Lower lobe of right lung (tissue), 2 donors: Measurements from ENCODE around the gene RAB40A. TPM values are rescaled to one million over a fixed set of nuclear protein-coding genes. Genes with fewer than 3 reads are reported as not detected.
"Not testable (repeated sequence)": the region's sequence is repeated elsewhere in the genome, so short reads cannot be mapped to it uniquely, and the experiment has no call there.

Experiments used
- ATAC-seq, 2 donors: fragments of 200-7000 bp; cut with Tn5 transposase; one replicate each; pipeline ENCODE4 v1.9.1; 2020 to 2022; ENCODE audit warnings: mild to moderate bottlenecking in 2 of 2, moderate library complexity in 2 of 2
- DNase-seq: peaks from one replicate; pipeline ENCODE4 v3.0.0-alpha.2; 2020
- H3K27ac ChIP-seq: fragments of 200-600 bp; one replicate; pipeline ENCODE4 v1.8.0; 2022
- H3K27me3 ChIP-seq: fragments of 200-600 bp; one replicate; pipeline ENCODE4 v1.8.0; 2022; ENCODE audit warnings: low read depth
- H3K36me3 ChIP-seq: fragments of 200-600 bp; one replicate; pipeline ENCODE4 v1.8.0; 2022; ENCODE audit warnings: mild to moderate bottlenecking
- H3K4me1 ChIP-seq: fragments of 200-600 bp; one replicate; pipeline ENCODE4 v1.8.0; 2022
- H3K4me3 ChIP-seq: fragments of 200-600 bp; one replicate; pipeline ENCODE4 v1.8.0; 2022; ENCODE audit warnings: mild to moderate bottlenecking
- H3K9me3 ChIP-seq: fragments of 200-600 bp; one replicate; pipeline ENCODE4 v1.8.0; 2022
- intact Hi-C: fragments of 100-400 bp; cut with DNase I; formaldehyde crosslinking; loops from one replicate; pipeline ENCODE4 v1.11.0; 2022
- total RNA-seq: library from RNA; stranded (reverse); fragmentation: NEBNext Ultra II Directional; extraction: Animal tissue kit (Norgen Biotek cat#: 25700); gene quantifications from one replicate; pipeline ENCODE4 v1.2.1, GENCODE V29; 2021
- TF ChIP-seq, protein P1 (sequence below): fragments of 200-600 bp; IDR thresholded peaks from one replicate; pipeline ENCODE4 v1.8.0; 2022; ENCODE audit warnings: antibody characterized with exemption, mild to moderate bottlenecking
- donor health status: DM: no; HTN: yes; CAD: no; lungs with severe emphysema.

Gene RAB40A
- total RNA-seq, 1 donor from 2014 or later = 0.53 TPM

DNA sequence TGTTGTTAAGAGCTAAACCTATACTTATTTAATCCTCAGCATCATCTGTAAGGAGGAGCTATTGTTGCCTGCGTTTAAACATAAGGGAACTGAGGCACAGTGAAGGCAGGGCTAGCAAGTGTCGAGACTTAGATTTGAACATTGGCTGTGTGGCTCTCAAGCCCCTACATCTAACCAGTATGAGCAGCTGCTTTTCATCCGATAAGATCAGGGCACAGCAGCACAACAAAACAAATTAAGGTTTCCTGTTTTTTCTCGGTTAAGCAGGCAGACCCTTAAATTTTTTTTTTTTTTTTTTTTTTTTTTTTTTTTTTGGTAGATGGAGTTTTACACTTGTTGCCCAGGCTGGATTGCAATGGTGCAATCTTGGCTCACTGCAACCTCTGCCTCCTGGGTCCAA is 35.6 kb downstream of the RAB40A start:
- Histone ChIP-seq H3K36me3 (no peaks in the 10 kb centered on the region), H3K4me3 (no peak overlapping the region), H3K9me3 (no peaks in the 10 kb centered on the region), H3K4me1 (no peaks in the 10 kb centered on the region), H3K27ac (no peak overlapping the region), H3K27me3 (no peaks in the 10 kb centered on the region)
- intact Hi-C loops = no loop called here
- TF ChIP-seq, protein P1, sequence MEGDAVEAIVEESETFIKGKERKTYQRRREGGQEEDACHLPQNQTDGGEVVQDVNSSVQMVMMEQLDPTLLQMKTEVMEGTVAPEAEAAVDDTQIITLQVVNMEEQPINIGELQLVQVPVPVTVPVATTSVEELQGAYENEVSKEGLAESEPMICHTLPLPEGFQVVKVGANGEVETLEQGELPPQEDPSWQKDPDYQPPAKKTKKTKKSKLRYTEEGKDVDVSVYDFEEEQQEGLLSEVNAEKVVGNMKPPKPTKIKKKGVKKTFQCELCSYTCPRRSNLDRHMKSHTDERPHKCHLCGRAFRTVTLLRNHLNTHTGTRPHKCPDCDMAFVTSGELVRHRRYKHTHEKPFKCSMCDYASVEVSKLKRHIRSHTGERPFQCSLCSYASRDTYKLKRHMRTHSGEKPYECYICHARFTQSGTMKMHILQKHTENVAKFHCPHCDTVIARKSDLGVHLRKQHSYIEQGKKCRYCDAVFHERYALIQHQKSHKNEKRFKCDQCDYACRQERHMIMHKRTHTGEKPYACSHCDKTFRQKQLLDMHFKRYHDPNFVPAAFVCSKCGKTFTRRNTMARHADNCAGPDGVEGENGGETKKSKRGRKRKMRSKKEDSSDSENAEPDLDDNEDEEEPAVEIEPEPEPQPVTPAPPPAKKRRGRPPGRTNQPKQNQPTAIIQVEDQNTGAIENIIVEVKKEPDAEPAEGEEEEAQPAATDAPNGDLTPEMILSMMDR = no peak
- ATAC-seq (no peak), DNase-seq (no peak)

DNA sequence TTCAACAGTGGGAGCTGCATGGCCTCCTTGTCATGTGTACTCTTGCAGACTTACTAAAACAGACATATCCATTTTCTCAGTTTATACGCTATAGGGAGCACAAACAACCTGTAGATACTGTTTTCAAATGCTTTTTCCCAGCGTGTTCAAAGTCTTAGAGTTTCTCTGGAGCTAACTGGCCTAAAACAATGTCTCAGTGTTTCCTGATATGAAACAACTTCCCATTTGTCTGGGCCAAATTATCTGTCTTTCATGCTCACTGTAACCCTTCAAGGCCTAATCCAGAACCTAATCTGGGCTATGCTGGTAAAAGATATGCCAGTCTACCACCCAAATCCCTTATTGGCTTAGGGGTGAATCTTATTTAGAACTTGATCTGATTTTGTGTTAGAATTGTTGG is 38.8 kb downstream of the RAB40A start:
- Histone ChIP-seq H3K27me3 (no peaks in the 10 kb centered on the region), H3K4me3 (no peak overlapping the region), H3K36me3 (no peaks in the 10 kb centered on the region), H3K27ac (no peak overlapping the region), H3K4me1 (no peaks in the 10 kb centered on the region), H3K9me3 (no peaks in the 10 kb centered on the region)
- no peak for DNase-seq
- intact Hi-C loops = no loop called here
- ATAC-seq = no peak
- TF ChIP-seq, protein P1 = no peak

DNA sequence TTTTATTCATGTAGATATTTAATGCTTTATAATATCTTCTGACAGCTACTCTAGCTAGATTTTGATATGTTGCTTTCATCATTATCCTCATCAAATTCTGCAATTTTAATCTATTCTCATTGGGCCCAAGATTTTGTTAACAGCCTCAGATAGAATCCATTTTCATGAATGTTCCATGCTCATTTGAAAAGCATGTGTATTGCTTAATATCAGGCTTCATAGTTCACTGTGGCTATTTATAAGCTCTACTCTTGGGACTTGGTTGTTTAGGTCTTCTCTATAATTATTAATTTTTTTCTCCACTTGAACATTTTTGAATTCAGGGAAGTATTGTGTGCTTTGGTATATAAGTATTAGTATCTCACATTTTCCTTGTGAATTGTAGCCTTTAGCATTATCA is 41.8 kb downstream of the RAB40A start:
- Histone ChIP-seq H3K27ac (no peak overlapping the region), H3K4me1 (no peaks in the 10 kb centered on the region), H3K4me3 (no peak overlapping the region), H3K27me3 (no peaks in the 10 kb centered on the region), H3K36me3 (no peaks in the 10 kb centered on the region), H3K9me3 (no peaks in the 10 kb centered on the region)
- TF ChIP-seq, protein P1 = no peak
- ATAC-seq (no peak), DNase-seq (no peak)
- intact Hi-C loops = no loop called here

DNA sequence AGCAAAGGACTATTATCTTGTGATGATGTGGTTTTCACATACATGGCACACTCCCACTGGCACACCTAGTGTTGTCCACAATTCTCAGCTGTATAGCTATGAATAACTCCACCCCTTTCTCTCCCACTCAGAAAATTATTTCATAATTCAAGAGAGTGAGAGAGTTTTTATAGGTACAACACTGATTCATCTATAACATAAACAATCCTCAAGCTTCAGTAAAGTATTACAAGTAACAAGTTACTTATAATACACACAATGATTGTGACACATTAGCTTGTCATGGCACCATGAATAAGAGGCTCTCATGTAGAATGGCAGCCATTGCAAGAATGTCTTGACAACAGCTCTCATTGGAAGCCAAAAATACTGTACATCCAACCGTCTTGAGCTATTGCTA is 43.9 kb downstream of the RAB40A start:
- no peaks in the 10 kb centered on the region for H3K4me1 ChIP-seq
- ATAC-seq (no peak), DNase-seq (no peak)
- H3K27me3 ChIP-seq = no peaks in the 10 kb centered on the region
- no peak overlapping the region for H3K27ac ChIP-seq
- H3K9me3 ChIP-seq = no peaks in the 10 kb centered on the region
- no peaks in the 10 kb centered on the region for H3K36me3 ChIP-seq
- TF ChIP-seq, protein P1 = no peak
- intact Hi-C loops = no loop called here
- H3K4me3 ChIP-seq = no peak overlapping the region

DNA sequence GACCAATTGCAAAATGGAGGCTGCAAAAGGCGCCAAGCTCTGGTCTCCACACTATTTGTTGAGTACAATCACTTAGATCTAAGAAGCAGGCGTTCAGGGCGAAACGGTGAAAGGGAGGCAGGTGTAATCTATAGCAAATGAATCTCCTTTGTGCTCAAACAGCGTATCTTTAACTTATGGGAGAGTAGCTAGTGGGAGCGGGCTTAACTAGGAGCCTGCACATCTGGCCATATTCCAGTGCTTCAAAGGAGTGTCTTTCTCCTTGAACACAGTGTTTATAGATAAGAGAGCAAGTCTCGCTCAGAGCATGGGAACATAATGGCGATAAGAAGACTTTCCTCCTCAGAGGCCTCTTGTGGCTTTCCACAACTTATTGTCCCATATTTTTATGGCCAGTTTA is 49.3 kb downstream of the RAB40A start:
- H3K27me3 ChIP-seq, DNase-seq, H3K9me3 ChIP-seq, H3K4me1 ChIP-seq, H3K27ac ChIP-seq, H3K36me3 ChIP-seq, ATAC-seq, H3K4me3 ChIP-seq: not testable (repeated sequence)
- intact Hi-C loops = loop anchor here (5.0 to 10.0 kb wide), 2 partner anchors 123 to 255 kb away; partner anchors contain the start of gene BEX4

DNA sequence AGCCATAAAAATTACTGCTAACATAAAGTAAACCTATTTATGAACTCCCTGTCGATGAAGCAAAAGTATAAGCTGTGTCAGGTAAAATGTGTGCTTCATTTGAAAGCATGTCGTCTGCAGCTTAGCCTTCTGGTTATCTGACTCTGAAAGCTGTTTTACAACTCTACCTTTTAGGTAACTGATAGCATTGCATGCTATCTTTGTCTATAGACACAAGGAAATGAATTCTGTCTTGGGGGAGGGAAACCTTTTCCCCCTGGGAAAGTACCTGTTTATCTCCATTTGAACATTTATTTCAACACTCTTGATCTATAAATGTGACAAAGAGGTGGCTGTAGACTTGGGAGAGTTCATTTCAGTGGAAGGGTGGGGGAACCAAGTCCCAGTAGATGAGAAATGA is 51.4 kb downstream of the RAB40A start:
- intact Hi-C loops = loop anchor here (5.0 to 10.0 kb wide), 2 partner anchors 121 to 253 kb away; partner anchors contain the start of gene BEX4

More for the DNA sequence above, 51.4 kb downstream of the RAB40A start:
- Histone ChIP-seq H3K27ac (no peak overlapping the region), H3K4me1 (no peaks in the 10 kb centered on the region), H3K36me3 (no peaks in the 10 kb centered on the region), H3K9me3 (no peaks in the 10 kb centered on the region), H3K27me3 (no peaks in the 10 kb centered on the region), H3K4me3 (no peak overlapping the region)
- no peak for ATAC-seq
- TF ChIP-seq, protein P1 = no peak
- DNase-seq = no peak
